B cell (primary cell): ENCODE data around the gene SDC4. TPM values are rescaled to one million over a fixed set of nuclear protein-coding genes. Genes with fewer than 3 reads are reported as not detected.

Experiments
- ATAC-seq: fragments of 200-7000 bp; cut with Tn5 transposase; one replicate; pipeline ENCODE4 v1.10.0; 2021; ENCODE audit warnings: low read depth, mild to moderate bottlenecking, moderate number of reproducible peaks, moderate library complexity
- CTCF ChIA-PET: fragments of 350-600 bp; sonication (Branson Sonifier 250); formaldehyde crosslinking; loops from one replicate; lab custom pipeline; 2021; ENCODE audit warnings: antibody characterized with exemption, inconsistent platforms; lab: Charles Lee
- POLR2A ChIA-PET: fragments of 350-600 bp; sonication (Branson Sonifier 250); formaldehyde crosslinking; loops from one replicate; lab custom pipeline; 2021; ENCODE audit warnings: antibody characterized with exemption; lab: Charles Lee
- DNase-seq: peaks from one replicate; pipeline ENCODE4 v3.0.0; 2013
- H2AFZ ChIP-seq: 2 replicates; pipeline ENCODE4 v1.6.1; 2012; ENCODE audit warnings: mild to moderate bottlenecking, low read depth, low read length; ENCODE audit not compliant: insufficient read depth, poor library complexity, severe bottlenecking
- H3K27ac ChIP-seq, 2 donors: 1 replicate in 1 of 2; 2 replicates in 1 of 2; pipeline ENCODE4 v1.5.1; 2012 to 2013; ENCODE audit warnings: low read length in 2 of 2, mild to moderate bottlenecking in 2 of 2, moderate library complexity in 1 of 2
- H3K27me3 ChIP-seq, 4 experiments: fragments of 200-600 bp in 1 of 4; sonication (generic) in 1 of 4; replicated peaks in 1 of 4; 1 replicate in 2 of 4; 2 replicates in 2 of 4; pipeline versions ENCODE4 v1.6.1 to v1.7.0; 2013 to 2016; ENCODE audit warnings: low read length in 3 of 4, mild to moderate bottlenecking in 2 of 4, mixed read lengths in 1 of 4, moderate library complexity in 1 of 4; ENCODE audit not compliant: insufficient read depth in 4 of 4, control insufficient read depth in 3 of 4; ENCODE audit errors: control extremely low read depth in 1 of 4
- H3K36me3 ChIP-seq, 2 experiments: replicated peaks in 1 of 2; 1 replicate in 1 of 2; 2 replicates in 1 of 2; pipeline versions ENCODE4 v1.6.1 to v1.7.1; 2013; ENCODE audit warnings: low read length in 1 of 2; ENCODE audit not compliant: insufficient read depth in 2 of 2, control insufficient read depth in 1 of 2; ENCODE audit errors: control extremely low read depth in 1 of 2, extremely low read depth in 1 of 2
- H3K4me1 ChIP-seq, 2 donors: fragments of 200-600 bp in 1 of 2; sonication (generic) in 1 of 2; 1 replicate in 1 of 2; 2 replicates in 1 of 2; pipeline versions ENCODE4 v1.5.1 to v1.6.1; 2013 to 2017; ENCODE audit warnings: low read length in 2 of 2; ENCODE audit not compliant: control insufficient read depth in 2 of 2, insufficient read depth in 2 of 2
- H3K4me2 ChIP-seq: replicated peaks from 2 replicates; pipeline ENCODE3; 2012; ENCODE audit warnings: mild to moderate bottlenecking, low read depth, low read length; ENCODE audit not compliant: poor library complexity, severe bottlenecking
- H3K4me3 ChIP-seq, 5 experiments: fragments of 200-600 bp in 1 of 5; sonication (generic) in 1 of 5; 1 replicate in 3 of 5; 2 replicates in 2 of 5; pipeline versions ENCODE4 v1.5.1 to v1.7.0; 2011 to 2016; ENCODE audit warnings: low read length in 4 of 5, mild to moderate bottlenecking in 4 of 5, low read depth in 2 of 5, control low read depth in 1 of 5, moderate library complexity in 1 of 5; ENCODE audit not compliant: insufficient read depth in 1 of 5; ENCODE audit errors: control extremely low read depth in 1 of 5, extremely low read depth in 1 of 5
- H3K79me2 ChIP-seq: fragments of 200-600 bp; sonication (generic); one replicate; pipeline ENCODE4 v1.6.0; 2016; ENCODE audit warnings: low read length; ENCODE audit not compliant: control insufficient read depth, insufficient read depth
- H3K9ac ChIP-seq: fragments of 200-600 bp; sonication (generic); 2 replicates; pipeline ENCODE4 v1.6.1; 2017; ENCODE audit warnings: mild to moderate bottlenecking, low read length, moderate library complexity
- H3K9me3 ChIP-seq, 3 donors: one replicate each; pipeline versions ENCODE4 v1.6.1 to v1.7.1; 2013; ENCODE audit warnings: low read length in 2 of 3; ENCODE audit not compliant: control insufficient read depth in 2 of 3, insufficient read depth in 1 of 3; ENCODE audit errors: control extremely low read depth in 1 of 3
- H4K20me1 ChIP-seq: 2 replicates; pipeline ENCODE4 v1.6.0; 2012; ENCODE audit warnings: mild to moderate bottlenecking, low read length; ENCODE audit not compliant: insufficient read depth, control insufficient read depth, poor library complexity, severe bottlenecking
- H3K27ac Mint-ChIP-seq: one replicate; pipeline ENCODE4 v1.8.0; 2021; ENCODE audit warnings: mixed read lengths
- H3K27me3 Mint-ChIP-seq: one replicate; pipeline ENCODE4 v1.8.0; 2021; ENCODE audit warnings: mixed read lengths
- H3K4me1 Mint-ChIP-seq: one replicate; pipeline ENCODE4 v1.8.0; 2021; ENCODE audit warnings: mixed read lengths
- H3K4me3 Mint-ChIP-seq: one replicate; pipeline ENCODE4 v1.8.0; 2021; ENCODE audit warnings: mixed read lengths
- H3K9me3 Mint-ChIP-seq: one replicate; pipeline ENCODE4 v1.8.0; 2022; ENCODE audit warnings: mixed read lengths; ENCODE audit not compliant: insufficient read depth
- EZH2 ChIP-seq: IDR thresholded peaks from 2 replicates; pipeline ENCODE4 v1.6.1; 2012; ENCODE audit warnings: borderline replicate concordance, low read depth, mild to moderate bottlenecking, moderate library complexity, low read length; ENCODE audit not compliant: insufficient read depth, poor library complexity, severe bottlenecking
- WGBS: methylation state at CpG from one replicate; pipeline ENCODE4 v1.1.5; 2013; ENCODE audit warnings: missing lambda C conversion rate; ENCODE audit not compliant: insufficient coverage; 5-methylcytosine and 5-hydroxymethylcytosine counted together
- intact Hi-C: fragments of 100-400 bp; cut with micrococcal nuclease; formaldehyde crosslinking; loops from one replicate; pipeline ENCODE4 v1.10.0; 2022
- polyA plus RNA-seq: library from polyadenylated mRNA; depleted of rRNA; stranded (reverse); fragments of >200 nt; gene quantifications from 2 replicates; pipeline ENCODE4 v1.2.3, GENCODE V29; 2012
- total RNA-seq, 2 donors: library from RNA; stranded (reverse); fragments of 120-200 nt in 1 of 2; gene quantifications; 1 replicate in 1 of 2; 2 replicates in 1 of 2; pipeline versions ENCODE4 v1.2.3 to v1.2.4, GENCODE V29; 2013 to 2022
- TF ChIP-seq, protein P1 (sequence below): fragments of 200-600 bp; IDR thresholded peaks from one replicate; pipeline ENCODE4 v1.8.0; 2022; ENCODE audit warnings: antibody characterized with exemption, mild to moderate bottlenecking

SDC4 gene
- total and polyA plus RNA-seq, 2 donors (not counting 1 experiment from before 2014, with no cell fraction given): 0.04 TPM; not detected in 1

DNA sequence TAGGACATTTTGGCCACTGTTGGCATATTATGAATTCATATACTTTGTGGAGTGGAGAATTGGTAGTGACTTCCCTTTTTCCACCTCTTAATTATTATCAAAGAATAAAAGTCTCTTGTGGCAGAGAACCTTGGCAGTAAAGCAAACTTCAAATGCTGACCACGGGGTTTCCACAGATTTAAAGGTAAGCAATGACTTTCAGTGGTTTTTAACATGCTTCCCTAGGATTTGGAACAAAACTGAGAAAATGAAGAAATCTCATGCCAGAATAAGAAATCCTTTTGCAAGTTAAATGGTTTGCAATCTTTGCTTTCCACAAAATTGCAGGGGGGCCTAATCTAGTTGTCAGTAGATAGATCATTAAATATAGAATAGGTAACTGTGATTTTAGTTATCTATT, 2.0 kb upstream of the SDC4 start:
- CTCF ChIA-PET: interaction anchor here (3.7 kb wide), 1 partner anchor 87 kb away, joined by 13 read pairs; no protein-coding TSS in a partner anchor
- POLR2A ChIA-PET: no interaction called here
- TF ChIP-seq EZH2: no peak
- TF ChIP-seq, protein P1, sequence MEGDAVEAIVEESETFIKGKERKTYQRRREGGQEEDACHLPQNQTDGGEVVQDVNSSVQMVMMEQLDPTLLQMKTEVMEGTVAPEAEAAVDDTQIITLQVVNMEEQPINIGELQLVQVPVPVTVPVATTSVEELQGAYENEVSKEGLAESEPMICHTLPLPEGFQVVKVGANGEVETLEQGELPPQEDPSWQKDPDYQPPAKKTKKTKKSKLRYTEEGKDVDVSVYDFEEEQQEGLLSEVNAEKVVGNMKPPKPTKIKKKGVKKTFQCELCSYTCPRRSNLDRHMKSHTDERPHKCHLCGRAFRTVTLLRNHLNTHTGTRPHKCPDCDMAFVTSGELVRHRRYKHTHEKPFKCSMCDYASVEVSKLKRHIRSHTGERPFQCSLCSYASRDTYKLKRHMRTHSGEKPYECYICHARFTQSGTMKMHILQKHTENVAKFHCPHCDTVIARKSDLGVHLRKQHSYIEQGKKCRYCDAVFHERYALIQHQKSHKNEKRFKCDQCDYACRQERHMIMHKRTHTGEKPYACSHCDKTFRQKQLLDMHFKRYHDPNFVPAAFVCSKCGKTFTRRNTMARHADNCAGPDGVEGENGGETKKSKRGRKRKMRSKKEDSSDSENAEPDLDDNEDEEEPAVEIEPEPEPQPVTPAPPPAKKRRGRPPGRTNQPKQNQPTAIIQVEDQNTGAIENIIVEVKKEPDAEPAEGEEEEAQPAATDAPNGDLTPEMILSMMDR: no peak
- intact Hi-C loops: no loop called here
- no peaks in the 10 kb centered on the region for H3K79me2 ChIP-seq
- no peak overlapping the region for H3K4me3 ChIP-seq
- Mint-ChIP-seq H3K4me3 (no peak overlapping the region), H3K9me3 (no peaks in the 10 kb centered on the region), H3K4me1 (peaks cover 10% of the 10 kb centered on the region), H3K27me3 (peaks cover 16% of the 10 kb centered on the region), H3K27ac (no peak overlapping the region)
- ATAC-seq: no peak
- no peak overlapping the region for H3K4me2 ChIP-seq
- peaks cover 0 to 30% (median 6%) of the 10 kb centered on the region in 4 experiments for H3K27me3 ChIP-seq
- peaks cover 0 to 3% (median 0%) of the 10 kb centered on the region in 3 donors for H3K9me3 ChIP-seq
- no peak overlapping the region for H3K27ac ChIP-seq
- DNase-seq: no peak
- 38% methylated on average over 1 of the region's 1 CpG for WGBS
- no peak overlapping the region for H2AFZ ChIP-seq
- no peaks in the 10 kb centered on the region for H4K20me1 ChIP-seq
- no peak overlapping the region for H3K9ac ChIP-seq
- H3K36me3 ChIP-seq: no peaks in the 10 kb centered on the region
- H3K4me1 ChIP-seq: peaks cover 21 to 23% of the 10 kb centered on the region in 2 donors

DNA sequence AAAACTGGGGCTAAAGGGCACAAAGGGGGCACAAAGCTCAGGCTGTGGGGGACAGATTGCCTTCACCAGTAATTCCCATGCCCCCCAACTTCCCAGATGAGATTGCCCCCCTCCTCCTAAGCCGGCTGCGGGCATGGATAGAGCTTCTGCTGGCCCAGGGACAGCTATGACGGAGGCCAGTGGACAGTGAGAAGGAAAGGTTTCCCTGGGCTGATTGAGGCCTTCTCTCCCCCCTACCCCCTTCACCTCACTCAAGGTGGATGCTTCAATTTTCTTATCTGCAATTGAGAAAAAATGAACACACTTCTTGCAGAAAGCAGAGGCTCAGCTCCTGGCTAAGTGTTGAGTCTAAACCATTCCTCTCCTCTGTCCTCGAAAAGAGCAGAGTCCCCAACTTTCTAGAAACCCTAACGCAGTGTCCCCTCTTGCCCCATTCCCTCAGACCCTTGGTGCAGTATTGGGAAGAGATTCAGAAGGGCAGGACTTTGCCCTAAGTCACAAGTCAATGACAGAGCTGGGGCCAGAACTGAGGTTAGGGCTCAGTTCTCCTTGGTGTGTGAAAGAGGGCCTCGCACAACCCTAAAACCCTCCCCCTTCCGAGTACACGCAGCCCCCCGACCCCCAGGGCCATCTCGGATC, 808 bp downstream of the SDC4 start:
- peak overlapping the region in 4 of 5 experiments; percentile 36 to 60 (median 46) for H3K4me3 ChIP-seq
- DNase-seq (no peak), ATAC-seq (no peak)
- peaks cover 0 to 3% (median 0%) of the 10 kb centered on the region in 3 donors for H3K9me3 ChIP-seq
- peak overlapping the region; percentile 92 for H3K4me2 ChIP-seq
- H3K4me1 Mint-ChIP-seq: peaks cover 10% of the 10 kb centered on the region
- H3K79me2 ChIP-seq: no peaks in the 10 kb centered on the region
- intact Hi-C loops: no loop called here
- H3K27me3 ChIP-seq: peaks cover 0 to 39% (median 6%) of the 10 kb centered on the region in 4 experiments
- H4K20me1 ChIP-seq: no peaks in the 10 kb centered on the region
- TF ChIP-seq EZH2: no peak
- TF ChIP-seq, protein P1: no peak
- POLR2A ChIA-PET: no interaction called here
- peaks cover 20% of the 10 kb centered on the region for H3K27me3 Mint-ChIP-seq
- H3K36me3 ChIP-seq: no peaks in the 10 kb centered on the region
- CTCF ChIA-PET: interaction anchor here (0.5 to 1.6 kb wide), 3 partner anchors 55 to 737 kb away, joined by 3 to 6 read pairs (median 3); no protein-coding TSS in a partner anchor
- H3K9ac ChIP-seq: peak overlapping the region; percentile 60
- no CpG with 5 or more reads among the region's 10 CpGs for WGBS
- H3K4me1 ChIP-seq: peaks cover 21 to 23% of the 10 kb centered on the region in 2 donors
- no peak overlapping the region for H3K27ac ChIP-seq
- no peaks in the 10 kb centered on the region for H3K9me3 Mint-ChIP-seq
- peak overlapping the region; percentile 69 for H3K4me3 Mint-ChIP-seq
- no peak overlapping the region for H3K27ac Mint-ChIP-seq
- H2AFZ ChIP-seq: peak overlapping the region; percentile 66
